Epidermal melanocyte (primary cell): ENCODE results near the gene EVX2.

ENCODE experiments used
- DNase-seq: peaks from one replicate; pipeline ENCODE4 v3.0.0; 2011; ENCODE audit warnings: low spot score; ENCODE audit not compliant: insufficient read length

Gene EVX2

DNA sequence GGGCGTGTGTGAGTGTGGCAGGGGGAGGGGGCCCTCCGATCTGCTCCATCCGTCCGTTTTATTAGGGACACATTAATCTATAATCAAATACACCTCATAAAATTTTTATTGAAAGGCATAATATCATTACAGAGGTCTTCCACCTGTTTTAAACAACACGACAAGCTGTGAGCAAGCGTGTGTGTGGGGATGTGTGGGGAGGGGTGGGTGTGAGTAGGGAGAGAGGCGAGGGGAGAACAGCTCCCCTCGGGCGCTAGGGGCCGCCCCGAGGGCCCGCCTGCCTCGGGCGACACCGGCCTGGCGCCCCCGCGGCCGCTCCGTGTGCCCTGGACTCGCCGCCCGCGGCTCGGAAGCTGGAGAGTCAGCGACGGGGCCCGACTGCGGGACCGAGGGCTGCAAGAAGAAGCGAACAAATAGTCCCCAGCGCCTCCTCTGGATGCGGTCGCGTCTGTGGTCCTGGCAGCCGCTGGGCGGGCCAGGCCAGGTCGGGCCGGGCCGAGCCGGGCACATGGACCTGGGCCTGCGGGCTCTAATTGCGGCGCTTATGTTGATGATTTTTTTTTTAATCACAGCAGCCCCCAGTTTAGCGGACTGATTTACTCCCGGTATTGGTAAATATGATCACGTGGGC, 38.4 kb upstream of the EVX2 start:
- no peak for DNase-seq

DNA sequence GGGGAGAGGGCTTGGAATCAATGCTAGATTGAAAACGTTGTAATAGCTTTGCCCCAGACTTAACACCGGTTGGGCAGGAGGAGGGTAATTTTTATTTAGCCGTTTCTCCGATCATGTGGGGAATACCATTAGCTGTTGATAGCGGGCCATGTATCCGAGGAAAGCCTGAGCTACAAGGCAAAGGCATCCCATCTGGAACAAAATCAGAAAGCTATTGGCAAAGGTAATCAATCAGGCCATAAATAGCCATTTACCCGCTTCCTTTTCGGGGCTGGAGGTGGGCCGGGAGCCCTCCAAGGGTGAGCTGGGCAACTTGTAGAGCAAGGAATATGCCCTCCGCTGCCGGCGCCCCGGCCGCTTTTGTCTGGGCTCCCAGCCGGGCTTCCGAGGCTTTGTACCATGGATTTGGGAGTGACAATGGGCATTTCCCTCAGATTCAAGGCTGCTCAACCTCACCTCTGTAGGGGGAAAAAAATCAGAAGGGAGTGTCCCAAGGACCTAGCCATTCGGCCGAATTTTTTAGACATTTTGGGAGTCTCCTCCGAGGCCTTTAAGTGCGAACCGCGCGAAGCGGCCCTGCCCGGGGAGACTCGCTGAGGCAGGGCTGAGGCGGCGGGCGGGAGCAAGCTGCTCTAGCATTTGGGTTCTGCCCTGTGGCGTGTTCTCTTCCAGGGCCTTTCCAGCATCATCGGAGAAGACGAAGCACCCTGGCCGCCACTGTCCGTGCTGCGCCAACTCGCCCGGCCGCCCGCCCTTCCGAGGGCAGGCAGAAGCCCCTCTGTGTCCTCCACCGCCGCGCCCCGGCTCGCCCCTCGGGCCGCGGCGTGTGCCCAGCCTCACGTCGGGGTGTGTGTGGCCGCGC, 37.7 kb upstream of the EVX2 start:
- no peak for DNase-seq

DNA sequence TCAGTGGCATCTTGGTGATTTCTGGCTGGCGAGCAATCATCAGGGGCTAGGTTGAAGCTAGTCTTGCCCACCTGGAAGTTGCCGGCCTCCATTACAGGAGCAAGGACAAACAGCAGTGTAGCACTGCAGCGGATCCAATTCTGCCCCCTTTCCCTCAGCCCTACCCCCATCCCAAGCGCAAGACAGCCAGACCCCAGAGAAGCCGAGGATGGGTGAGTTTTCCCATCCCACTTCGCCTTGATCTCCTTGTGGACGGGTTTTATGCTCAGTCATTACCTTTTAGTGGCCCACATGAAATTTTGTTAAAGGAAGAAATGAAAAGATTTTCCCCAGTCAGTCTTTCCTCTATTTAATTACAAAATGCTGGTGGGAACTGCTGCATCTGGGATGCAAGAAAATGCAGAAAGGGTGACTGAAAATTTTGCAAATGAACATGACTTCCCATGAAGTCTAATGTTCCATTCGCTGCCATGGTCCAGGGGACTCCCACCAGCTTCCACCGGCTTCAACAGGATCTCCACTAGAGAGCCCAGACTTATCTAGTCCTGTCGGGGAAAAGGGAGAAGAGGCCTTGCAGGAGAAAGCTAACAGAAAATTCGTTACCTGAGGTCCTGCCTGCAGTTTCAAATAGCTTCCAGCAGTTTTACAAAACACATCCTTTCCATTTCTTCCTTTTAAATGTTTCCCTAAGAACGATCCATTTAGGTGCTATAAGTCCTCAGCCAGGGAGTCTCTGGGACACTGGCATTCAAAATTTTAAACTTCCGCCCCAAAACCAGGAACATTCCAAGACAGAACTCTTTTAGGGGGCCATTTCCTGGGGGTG, 36.8 kb upstream of the EVX2 start:
- no peak for DNase-seq

DNA sequence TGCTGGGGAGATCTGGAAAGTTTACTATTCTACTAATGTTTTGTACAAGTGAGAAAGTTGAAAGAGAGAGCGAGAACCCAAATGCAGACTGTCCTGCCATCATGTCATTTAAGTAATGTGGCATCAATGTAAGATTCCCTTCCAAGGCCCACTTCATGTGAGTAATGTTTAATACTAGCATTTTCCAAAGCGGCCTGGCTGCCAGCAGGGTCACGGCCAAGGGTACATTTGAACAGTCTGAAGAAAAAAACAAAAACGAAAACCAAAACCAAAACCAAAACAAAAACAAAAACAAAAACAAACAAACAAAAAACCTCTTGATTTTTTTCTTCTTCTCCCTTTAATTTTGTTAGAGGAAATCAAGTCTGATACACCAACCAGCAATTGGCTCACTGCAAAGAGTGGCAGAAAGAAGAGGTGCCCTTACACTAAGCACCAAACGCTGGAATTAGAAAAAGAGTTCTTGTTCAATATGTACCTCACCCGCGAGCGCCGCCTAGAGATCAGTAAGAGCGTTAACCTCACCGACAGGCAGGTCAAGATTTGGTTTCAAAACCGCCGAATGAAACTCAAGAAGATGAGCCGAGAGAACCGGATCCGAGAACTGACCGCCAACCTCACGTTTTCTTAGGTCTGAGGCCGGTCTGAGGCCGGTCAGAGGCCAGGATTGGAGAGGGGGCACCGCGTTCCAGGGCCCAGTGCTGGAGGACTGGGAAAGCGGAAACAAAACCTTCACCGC, 35.0 kb upstream of the EVX2 start:
- DNase-seq = no peak

DNA sequence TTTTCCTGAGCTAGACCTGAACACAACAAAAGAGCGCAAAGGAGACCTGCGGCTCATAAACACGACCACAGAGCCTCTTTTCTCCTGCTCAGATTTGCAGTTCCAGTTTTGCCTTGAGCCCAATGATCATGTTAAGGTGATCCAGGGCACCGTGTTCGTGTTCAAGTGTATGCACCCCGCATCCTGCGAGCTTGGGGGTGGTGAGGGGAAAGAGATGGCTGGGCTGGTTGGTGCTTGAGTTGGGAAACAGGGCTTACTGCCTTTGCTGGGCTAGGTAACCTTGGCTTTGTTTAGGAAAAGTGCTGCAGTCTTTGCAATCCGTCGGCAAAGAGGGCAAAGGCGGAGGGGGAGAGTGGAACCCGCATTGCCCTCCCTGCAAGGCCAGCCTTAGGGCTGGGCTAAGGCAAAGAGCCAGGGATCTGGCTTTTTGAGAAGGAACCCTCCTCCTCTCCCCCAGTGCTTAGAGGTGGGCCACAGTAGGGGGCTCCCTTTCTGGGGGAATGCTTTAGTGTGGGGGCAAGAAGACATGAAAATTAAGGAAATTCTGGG, 34.1 kb upstream of the EVX2 start:
- no peak for DNase-seq

DNA sequence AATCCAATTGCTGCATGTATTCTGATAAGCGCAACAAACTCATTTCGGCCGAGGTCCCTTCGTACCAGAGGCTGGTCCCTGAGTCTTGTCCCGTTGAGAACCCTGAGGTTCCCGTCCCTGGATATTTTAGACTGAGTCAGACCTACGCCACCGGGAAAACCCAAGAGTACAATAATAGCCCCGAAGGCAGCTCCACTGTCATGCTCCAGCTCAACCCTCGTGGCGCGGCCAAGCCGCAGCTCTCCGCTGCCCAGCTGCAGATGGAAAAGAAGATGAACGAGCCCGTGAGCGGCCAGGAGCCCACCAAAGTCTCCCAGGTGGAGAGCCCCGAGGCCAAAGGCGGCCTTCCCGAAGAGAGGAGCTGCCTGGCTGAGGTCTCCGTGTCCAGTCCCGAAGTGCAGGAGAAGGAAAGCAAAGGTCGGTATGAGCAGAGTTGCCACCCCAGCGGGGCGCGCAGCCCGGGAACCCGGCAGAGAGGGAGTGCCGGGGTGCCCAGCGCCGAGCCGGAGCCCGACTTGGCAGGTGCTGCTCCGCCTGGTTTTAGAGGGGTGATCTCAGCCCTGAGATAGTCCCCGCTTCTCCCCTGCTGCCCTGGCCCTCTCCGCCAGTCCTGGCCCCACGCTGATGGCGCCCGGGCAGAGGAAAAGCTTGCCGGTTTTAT, 33.5 kb upstream of the EVX2 start:
- no peak for DNase-seq

DNA sequence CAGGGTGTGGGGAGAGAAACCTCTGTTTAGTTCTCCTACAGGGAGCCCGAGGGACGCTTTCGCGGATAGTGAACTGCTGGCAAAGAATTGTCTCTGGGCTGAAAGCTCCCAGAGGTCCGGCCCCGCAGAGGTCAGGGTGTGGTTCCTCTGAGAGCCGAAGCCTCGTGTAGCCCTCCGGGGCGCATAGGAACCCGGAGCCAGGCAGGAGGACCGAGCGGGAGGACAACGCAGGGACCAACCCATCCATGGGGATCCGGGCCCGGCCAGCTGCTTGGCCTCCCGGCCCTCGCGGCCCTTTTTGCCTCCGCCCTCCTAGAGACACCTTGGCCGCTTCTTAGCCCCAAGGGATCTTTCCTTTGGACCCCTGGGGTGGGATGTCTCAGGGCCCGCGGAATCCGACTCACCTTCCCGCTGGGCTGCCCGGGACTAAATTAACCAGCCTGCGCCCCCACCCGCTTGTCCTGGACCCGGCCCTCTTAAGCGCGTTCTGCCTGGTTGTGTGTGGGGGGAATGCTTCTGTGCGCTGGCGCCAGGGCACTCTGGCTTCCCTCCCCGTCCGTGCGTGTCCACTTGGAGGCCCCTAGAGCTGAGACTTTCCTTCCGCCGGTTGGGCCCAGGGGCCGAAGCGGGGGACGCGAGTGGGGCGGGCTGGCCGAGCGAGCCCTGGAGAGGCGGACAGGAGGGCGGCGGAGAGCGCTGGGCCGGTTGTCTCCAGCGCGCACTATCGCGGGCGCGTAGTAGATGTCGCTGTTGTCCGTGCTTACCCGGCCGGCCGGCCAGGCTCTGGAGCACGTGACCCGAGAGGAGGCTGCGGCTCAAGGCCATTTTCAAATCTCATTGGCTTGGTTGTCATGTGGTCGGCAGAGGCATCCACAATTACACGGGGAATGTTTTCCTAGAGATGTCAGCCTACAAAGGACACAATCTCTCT, 32.4 kb upstream of the EVX2 start, which contains the start of gene HOXD10:
TSS of gene HOXD10 (plus strand) at position 896 of the 931 bp plus-strand sequence. CDS start 56 bp downstream, outside the sequence.
- no peak for DNase-seq

DNA sequence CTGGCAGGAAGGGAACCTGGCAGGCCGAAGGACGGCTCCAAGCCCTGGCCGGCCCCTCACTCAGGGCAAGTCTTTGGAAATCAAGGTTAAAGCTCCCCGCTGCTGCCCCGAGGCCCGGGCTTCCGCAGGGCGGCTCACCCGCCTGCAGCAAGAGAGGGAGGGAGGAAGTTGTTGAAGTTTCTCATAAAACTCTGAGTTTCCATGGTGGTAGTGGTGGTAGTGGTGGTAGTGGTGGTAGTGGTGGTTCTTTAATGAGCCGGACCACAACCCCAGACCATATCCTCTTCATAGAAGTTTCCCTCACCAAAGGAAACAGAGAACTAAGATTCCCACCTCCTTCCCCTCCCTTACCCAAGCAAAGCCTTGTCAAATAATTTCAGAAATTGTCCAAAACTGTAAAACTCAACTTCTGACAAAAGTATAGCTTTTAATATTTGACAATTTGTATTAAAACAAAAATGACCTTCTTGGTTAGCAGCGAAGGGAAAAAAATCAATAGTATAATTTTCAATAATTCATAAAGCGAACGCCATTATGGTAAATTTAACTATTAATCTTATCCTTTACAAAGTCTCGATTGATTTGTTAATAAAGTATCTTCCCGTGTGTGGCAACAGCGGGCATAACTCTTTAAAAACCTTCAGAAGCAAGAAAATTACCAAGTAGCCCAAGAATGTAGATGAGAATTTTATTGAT, 31.3 kb upstream of the EVX2 start:
- DNase-seq = no peak

DNA sequence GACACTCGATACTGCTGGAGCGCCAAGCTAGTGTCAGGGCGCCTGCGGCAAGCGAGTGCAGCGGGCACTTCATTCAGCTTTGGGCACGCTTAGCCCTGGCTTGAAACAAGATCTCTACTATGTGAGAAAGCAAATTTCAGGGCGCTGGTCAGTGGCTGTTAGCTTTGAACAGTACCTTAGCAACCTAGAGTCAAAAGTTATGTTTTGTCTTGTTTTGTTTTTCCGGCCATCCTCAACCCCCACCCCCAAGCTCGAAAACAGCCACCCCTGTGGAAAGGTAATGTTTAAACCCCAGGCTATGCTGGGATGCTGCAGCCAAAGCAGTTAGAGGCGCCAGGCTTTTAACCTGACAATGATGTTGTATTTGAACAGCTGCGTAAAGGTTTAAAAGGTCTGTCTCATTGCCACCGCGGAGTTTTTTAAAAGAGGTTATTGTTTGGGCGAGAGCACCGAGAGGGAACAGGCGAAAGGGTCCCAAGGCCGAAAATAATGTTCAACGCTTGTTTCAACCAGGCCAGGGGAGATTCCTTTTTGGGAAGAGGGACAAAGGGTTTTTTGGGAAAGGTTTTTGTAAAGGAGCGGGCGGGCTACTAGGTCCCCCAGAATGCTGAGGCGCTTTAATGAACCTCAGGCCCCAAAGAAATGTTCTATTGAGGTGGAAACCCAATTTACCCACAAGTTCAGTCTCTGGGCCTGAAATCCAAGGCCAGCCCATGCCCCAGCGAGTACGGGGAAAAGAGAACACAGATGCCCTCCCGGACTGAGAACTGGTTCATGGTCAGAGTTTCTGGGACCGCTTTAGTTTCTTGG, 30.6 kb upstream of the EVX2 start:
- no peak for DNase-seq

DNA sequence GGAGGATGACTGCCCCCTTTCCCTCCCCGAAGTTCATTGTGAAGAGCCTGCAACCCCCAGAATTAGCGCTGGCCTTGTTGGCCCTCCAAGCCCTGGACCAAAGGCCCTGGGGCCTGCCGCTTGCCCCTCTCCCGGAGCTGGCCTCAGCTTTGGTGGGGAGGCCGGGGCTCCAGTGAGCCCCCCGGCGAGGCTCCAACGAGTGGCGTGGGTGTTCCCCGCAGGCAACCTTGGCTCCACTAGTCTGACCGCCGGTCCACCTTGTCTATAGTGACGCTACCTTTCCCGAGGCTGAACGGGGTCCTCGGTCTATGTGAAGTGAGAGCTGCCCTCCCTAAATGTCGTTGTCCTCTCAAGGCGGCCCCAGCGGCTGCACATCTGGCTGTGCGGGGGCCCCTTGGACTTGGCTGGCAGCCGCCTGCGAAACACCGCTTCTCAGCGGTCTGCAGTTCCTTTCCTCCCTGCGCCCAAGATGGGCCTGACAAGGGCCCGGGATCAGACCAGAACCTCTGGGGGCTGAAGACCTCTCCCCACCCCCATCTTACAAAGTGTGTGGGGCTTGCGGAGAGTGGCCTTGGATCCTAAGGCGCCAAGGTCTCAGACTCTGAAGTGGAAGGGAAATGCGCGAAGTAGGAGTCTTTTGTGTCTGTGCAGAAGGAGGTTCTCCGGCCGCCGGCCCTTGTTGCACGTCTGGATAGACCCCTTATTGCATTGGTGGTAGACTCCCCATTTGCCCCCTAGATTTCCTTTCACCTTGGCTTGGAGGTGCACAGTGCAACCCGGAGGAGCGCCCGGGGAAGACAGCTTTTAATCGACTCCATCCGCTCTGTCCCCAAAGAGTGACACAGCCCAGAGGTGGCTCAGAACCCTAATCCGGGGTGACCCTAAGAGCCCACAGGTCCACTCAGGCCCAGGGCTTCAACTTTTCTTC, 28.9 kb upstream of the EVX2 start:
- DNase-seq = no peak

DNA sequence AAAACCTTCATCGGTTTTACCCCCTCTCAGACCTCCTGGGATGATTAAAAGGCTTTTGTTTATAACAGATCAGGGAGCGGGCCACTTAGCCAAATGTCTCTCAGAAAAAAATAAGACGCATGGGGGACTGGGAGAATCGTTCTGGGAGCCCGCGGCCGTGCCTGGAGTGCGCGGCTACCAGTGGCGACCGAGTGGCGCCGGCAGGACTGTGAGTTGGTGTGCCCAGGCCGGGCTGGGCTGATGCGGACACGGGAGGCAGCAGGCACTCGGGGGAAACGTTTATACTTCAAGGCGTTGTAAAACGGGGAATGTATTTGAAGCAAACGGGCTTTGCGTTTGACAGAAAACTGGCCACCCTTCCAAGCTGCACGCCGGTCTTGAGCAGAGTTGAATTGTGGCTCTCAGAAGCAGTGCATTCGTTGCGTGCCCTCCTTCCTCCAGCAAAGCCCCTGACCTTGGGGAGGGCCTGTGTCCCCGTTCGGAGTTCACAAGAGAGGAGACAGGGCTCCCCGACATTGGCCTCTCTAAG, 28.1 kb upstream of the EVX2 start:
- no peak for DNase-seq

DNA sequence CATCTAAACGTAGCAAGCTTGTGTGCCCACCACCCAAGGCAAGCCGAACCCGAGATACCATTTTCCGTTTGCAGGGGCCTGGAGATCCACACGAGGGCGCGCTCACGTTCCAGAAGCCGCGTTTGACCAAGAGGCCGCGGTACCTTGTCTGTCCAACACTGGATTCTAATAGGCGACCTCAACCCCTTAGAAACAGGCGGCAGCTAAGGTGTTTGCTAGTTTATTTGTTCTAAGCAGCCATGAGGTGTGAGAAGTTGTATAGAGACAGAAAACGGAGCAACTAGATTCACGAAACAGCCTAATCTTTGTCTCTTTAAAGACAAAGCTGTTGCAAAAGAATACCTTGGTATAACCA, 27.5 kb upstream of the EVX2 start:
- DNase-seq = no peak

DNA sequence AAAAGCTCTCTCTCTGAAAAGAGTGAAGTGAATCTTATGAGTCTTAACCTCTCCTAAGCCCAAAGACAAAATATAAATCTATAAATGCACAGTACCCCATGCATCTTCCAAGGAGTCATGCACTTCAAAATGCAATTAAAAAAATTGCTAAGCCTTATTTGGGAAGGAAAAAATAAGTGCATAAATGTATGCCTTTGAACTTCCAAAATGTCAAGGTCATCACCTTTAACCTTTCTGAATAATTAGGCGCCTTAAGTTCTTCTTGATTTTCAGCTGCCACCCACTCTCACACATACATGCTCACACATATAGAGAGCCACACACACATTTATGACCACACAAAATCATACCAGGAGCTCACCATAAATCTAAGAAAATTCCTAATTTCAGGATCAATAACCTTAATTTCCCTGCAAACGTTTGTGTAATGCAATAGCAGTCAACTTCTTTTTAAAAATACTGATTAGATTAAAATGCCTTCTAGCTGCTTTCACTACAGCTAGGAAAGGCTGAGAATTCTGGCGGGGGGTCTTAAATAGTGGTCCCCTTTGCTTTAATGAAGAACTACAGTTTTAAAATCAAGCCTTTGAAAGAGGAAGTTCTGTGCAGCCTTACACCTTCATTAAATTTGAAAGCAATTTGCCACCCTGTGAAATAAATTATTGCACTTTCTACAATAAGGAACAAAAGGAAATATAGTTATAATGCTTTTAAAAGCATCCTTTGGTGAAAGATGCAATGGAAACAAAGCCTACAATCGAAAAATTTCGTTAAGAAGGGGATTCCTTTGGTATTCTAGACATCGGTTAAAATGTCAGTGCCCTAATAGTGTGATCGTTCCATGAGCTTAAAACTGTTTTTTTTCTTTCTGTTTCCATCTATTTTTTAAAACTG, 26.9 kb upstream of the EVX2 start:
- DNase-seq = no peak

DNA sequence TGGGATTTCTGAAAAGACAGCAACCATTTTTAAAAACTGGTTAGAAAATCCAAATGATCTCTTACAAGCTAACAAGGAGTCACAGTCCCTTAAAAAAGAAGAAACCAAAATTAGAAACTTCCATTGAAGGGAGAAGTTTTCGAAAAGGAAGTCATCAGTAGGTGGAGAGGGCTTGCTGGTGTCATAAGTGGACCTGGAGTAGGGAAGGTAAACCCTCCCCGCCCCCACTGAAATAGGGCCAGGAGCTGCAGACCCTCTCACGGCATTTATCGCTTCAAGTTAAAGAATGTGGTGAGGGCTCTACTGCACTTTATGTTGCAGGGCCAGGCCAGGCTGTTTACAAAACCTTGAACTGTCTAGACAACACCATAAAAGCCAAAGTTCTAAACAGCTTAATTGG, 26.2 kb upstream of the EVX2 start:
- DNase-seq = no peak

DNA sequence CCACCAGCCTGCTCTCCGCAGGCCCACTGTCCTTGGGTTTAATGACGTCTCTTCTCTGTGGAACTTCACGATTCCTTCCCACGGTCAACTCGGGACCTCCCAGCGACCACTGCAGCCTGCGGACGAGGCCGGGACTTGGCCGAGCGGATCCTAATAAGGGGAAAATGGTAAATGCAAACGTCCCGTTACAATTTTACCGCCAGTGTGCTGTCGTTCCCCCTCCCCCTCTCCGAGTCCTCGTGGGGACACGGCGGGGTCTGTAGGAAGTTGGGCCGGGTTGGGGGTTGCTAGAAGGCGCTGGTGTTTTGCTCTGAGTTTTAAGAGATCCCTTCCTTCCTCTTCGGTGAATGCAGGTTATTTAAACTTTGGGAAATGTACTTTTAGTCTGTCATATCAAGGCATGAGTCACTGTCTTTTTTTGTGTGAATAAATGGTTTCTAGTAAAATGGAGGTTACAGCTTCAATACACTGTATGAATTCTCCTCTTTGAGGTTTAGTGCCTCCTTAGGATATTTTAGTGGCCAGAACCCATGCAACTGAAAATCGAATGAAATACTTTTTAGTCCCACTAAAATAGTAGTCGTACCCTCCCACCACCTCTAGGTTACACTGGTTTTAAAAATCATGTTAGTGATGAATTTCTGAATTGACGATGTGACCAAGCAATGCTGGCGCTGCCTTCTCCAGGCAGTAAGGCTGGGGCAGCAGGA, 25.6 kb upstream of the EVX2 start:
- no peak for DNase-seq
